NK-92 (cell line): ENCODE measurements around the gene CSRP3.
"Not testable (repeated sequence)": the region's sequence is repeated elsewhere in the genome, so short reads cannot be mapped to it uniquely, and the experiment has no call there.

ENCODE experiments used
- DNase-seq: peaks from one replicate; lab custom pipeline; 2025; ENCODE audit not compliant: unreplicated experiment; lab: John Stamatoyannopoulos, UW

Gene CSRP3

DNA sequence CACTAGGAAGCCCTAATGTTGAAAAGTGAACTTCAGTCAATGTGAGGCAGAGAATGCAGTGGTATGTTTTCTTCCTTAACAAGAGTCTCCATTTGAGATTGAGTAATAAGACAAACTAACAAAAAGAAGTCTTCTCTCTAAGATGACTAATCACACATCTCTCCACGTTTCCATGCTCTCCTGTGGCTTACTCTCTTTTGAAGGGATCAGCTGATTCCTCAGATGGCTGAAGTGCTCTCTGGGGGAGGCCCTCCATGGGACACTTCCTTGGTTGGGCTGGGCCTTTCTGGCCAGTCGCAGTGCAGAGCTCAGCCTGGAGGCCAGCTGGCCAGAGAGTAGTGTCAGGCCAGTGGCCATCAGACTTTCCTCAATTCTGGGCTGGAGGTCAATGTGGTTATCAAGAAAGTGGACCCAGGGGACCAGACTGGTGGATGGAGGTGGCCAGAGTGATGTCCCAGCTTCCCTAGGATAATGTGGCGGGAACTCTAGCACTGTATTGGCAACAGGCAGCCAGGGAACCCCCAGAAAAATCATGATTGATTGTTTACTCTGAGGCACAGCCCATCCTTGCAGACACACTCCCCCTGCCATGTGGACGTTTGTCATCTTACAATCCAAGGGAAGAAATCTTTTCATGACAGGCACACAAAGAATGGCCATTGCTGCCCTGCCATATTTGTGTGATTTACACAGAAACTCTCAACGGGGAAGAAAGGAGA is 14.5 kb downstream of the CSRP3 start:
- no peak for DNase-seq

- DNase-seq = no peak
Measured at GRCh38 chr11:19185516-19186052, 16.2 kb downstream of the CSRP3 start.

- DNase-seq = no peak
Measured at GRCh38 chr11:19185036-19185435, 16.7 kb downstream of the CSRP3 start.

DNA sequence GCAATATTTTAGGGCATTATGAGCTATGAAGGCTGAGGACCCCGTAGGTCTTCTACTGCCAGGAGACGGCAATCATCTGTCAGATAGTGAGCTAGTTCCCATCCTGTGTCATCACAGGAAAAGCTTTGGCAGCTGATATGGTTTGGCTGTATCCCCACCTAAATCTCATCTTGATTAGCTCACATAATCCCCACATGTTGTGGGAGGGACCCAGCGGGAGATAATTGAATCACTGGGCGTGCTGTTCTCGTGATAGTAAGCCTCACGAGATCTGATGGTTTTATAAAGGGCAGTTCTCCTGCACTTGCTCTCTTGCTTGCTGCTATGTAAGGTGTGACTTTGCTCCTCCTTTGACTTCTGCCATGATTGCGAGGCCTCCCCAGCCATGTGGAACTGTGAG is 18.1 kb downstream of the CSRP3 start:
- no peak for DNase-seq

GRCh38 chr11:19181531-19182261 is 20.1 kb downstream of the CSRP3 start:
- no peak for DNase-seq

GRCh38 chr11:19176629-19177186 is 25.1 kb downstream of the CSRP3 start:
- no peak for DNase-seq

- no peak for DNase-seq
Measured at GRCh38 chr11:19173964-19174638, 27.7 kb downstream of the CSRP3 start.

- DNase-seq = no peak
Measured at GRCh38 chr11:19173004-19173689, 28.6 kb downstream of the CSRP3 start.

DNA sequence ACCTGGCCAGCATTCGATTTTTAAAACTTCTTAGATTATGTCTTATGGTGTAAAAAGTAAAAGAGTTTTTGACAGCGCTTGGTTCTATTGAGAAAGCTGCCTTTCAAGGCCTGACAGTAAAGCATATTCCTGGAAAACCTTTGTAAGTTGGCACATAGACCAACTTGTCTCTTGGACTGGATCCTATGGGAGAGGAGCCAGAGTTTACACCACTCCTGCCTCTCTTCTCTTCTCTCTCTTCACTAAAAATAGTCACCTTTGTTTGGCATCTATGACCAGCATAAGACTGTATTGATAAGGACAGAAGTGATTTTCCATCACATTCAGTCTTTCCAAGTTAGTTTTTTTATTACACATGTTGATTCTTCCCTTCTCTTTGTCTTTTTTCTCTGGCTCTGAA is 33.7 kb downstream of the CSRP3 start:
- DNase-seq = no peak

DNA sequence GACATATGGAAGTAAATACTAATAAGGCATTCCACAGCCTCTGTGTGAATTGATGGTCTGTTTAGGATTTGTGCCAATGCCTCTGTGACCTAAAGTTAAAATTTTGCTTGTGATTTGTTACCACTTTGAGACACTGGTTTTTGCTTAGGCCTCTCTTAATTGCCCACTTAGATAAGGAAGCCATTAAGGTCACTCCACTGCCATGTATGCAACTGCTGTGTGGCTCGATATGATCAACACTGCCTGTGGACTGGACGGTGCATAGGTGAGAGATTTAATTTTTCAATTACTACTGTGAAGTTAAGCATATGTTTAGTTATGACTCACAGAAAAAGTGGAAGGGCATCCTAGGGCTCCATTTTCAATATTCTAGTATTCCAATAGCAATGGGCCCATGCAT is 36.9 kb downstream of the CSRP3 start:
- DNase-seq = no peak

DNA sequence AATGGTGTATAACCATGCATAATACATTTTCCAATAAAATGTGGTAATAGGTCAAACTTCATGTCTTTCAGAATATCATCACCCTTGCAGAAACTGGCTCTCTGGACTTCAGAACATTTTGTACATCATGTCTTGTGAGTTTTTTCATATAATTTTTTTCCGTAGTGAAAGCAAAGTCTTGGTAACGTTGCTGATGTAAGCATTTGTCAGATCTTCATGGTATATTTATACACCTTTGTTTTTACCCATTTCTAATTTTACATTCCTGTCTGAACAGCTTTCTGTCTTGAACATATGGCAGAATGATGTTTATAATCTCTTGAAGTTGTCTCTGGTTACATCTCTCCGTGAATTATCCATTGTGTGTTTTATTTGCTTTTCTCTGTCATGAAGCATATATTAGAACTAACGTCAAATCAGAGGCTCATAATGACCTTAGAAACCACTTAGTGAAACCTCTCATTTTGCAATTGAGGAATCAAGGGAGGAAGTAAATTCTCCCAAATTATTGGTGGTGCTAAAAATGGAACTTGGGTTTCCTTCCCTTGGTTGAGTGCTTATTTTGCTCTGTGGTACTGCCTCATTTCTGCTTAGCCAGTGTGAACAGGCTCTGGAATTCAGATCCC is 37.4 kb downstream of the CSRP3 start:
- no peak for DNase-seq

DNA sequence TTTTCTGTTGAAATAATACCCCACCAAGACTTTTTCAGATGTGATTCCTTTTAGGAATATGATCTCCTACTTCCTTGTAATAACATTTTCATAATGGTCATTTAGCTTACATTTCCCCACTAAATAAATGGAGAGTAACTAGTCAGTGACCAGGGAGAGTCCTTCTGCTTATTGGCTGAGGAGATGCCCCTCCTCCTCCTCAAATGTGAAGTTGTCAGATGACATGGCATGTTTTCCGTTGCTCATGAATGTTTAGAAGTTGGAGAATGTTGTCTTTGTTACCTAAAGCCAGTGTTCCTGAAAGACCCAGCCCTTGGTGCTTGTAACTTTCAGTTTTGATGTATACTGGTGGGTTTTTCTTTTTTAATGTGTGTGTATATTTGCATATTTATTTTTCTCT is 38.2 kb downstream of the CSRP3 start:
- DNase-seq = no peak

GRCh38 chr11:19162951-19163505 is 38.8 kb downstream of the CSRP3 start:
- DNase-seq = no peak

DNA sequence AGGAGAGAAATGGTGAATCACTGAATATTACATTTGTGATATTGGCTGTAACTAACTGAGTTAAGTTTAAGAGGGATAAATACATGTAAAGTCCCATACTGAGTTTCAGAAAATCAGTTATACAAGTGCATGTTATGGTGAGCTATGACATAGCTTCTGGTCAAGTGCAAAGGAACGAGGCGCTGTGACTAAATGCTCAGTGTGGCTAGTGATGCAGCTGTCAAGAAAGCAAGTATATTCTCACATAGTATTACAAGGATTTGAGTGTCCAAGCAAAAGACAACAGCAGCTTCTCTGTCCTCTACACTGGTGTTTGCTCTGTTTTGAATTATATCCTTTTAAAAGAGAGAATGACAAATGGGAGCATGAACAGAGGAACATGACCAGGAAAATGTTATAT is 40.1 kb downstream of the CSRP3 start:
- no peak for DNase-seq

- DNase-seq = no peak
Measured at GRCh38 chr11:19160847-19161246, 40.9 kb downstream of the CSRP3 start.

DNA sequence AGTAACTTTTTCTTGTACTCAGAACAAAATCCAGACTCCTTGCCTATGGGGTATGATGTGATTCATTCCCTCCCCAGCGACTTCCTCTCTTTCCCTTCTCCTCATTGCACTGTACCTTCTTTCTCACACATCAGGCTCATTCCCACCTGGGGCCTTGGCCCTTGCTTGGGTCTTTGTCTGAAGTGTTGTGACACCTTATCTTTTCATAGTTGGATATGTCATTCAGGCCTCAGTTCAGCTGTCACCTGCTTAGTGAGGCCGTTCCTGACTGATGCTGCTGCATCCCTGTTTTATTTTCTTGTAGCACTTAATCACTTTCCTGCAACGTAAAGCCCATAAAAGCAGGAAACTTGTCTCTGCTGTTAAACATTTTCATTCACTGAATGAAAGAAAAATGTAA is 44.9 kb downstream of the CSRP3 start:
- DNase-seq = no peak

DNA sequence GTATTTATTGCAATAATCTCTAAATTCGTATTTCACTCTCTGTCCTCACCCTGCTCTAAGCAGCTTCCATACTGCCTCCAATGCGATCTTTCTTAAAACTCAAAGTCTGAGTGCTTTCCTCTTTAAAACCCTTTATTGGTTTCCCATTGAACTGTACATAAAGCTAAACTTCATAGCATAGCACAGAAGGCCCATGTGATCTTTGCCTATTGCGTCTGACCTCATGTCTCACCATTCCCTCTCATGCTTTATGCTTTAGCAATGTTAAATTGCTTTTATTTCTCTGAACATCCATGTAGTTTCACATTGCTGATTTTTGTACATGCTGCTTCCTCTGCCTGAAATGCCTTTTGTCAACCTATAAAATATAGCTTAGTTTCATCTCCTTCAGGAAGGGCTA is 56.5 kb downstream of the CSRP3 start:
- no peak for DNase-seq

DNA sequence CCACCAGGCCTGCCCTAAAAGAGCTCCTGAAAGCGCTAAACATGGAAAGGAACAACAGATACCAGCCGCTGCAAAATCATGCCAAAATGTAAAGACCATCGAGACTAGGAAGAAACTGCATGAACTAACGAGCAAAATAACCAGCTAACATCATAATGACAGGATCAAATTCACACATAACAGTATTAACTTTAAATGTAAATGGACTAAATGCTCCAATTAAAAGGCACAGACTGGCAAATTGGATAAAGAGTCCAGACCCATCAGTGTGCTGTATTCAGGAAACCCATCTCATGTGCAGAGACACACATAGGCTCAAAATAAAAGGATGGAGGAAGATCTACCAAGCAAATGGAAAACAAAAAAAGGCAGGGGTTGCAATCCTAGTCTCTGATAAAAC is 64.9 kb downstream of the CSRP3 start:
- not testable (repeated sequence) for DNase-seq

- DNase-seq = no peak
Measured at GRCh38 chr11:19134004-19134403, 67.8 kb downstream of the CSRP3 start.
